ENCODE data around the gene DNAI1. TPM values are rescaled to one million over a fixed set of nuclear protein-coding genes. Genes with fewer than 3 reads are reported as not detected.

DNAI1 gene
- total RNA-seq, 1 experiment from 2014 or later, result not detected

- DNase-seq (ENCODE audit: low read depth), result no peak
These were observed 31.8 kb downstream of the DNAI1 start for GRCh38 chr9:34490360-34490759.

- no peak for DNase-seq (ENCODE audit: low read depth)
These were observed 32.2 kb downstream of the DNAI1 start for GRCh38 chr9:34490760-34491159.

GRCh38 chr9:34491596-34491995 lies 33.0 kb downstream of the DNAI1 start:
- DNase-seq (ENCODE audit: low read depth), result no peak

DNA sequence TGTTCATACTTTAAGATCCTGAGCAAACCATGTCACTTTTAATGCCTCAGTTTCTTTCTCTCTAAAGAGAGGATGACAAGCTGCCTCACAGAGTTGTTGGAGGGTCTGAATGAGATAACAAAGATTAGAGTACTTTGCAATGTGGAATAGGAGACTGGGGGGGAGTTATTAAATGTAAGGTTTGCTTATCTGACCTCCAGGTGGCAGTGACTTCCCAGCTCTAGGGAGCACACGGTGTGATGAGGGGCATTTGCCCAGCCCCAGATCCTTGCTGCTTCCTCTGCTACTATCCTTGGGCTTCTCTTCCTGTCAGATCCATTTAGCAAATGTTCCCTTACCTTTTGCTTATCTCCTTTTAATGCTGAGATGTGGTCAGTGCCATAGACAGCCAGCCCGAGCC lies 33.4 kb downstream of the DNAI1 start:
- no peak for DNase-seq (ENCODE audit: low read depth)

GRCh38 chr9:34493972-34494535 lies 35.4 kb downstream of the DNAI1 start:
- peak; percentile 51 for DNase-seq (ENCODE audit: low read depth)

GRCh38 chr9:34496149-34496712 lies 37.6 kb downstream of the DNAI1 start:
- peak; percentile 46 for DNase-seq (ENCODE audit: low read depth)

GRCh38 chr9:34498553-34498952 lies 39.9 kb downstream of the DNAI1 start:
- DNase-seq (ENCODE audit: low read depth), result no peak

DNA sequence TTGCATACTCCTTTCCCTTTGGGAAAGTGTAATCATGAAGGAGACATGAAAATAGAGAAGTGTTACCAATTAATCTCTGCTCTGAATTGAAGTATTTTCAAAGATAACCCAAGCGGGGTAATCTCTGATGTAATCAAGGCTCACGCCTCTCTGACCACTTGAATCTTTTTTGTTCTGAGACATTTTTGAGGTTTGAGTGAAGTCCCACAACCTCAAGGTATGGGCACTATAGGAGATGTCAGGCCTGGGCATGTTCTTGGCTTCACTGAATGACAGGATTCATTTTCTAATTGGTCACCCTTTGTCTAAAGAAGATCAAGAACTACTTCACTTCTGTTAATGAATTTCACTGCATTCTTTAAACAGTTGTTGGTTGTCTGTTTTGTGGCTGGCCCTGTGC lies 40.5 kb downstream of the DNAI1 start:
- DNase-seq (ENCODE audit: low read depth), result no peak

DNA sequence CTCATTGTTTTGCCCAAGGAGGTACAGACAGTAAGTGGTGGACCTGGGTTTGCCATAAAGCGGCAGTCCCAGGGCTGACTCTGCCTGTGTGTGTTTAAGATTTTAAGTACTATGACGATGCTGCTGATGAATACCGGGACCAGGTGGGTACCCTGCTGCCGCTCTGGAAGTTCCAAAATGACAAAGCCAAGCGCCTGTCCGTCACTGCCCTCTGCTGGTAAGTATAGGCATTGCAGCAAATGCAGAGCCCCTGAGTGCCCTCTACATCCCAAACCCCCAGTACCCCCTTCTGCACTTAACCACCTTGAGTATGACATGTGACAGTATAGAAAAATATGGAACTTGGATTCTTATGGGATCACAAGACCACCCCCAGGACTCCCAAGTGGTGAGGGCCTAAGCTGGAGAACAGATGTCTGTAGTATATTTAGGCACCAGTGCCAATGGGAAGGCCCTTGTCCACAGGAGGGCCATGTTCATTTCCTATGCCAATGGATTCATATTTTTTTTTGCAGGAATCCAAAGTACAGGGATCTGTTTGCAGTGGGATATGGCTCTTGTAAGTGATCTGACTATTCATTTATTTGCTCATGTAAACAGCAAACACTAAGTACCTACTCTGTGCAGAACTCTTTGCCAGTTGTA lies 42.1 kb downstream of the DNAI1 start:
- peak; percentile 62 for DNase-seq (ENCODE audit: low read depth)

- DNase-seq (ENCODE audit: low read depth), result no peak
These were observed 42.8 kb downstream of the DNAI1 start for GRCh38 chr9:34501372-34501771.

- DNase-seq (ENCODE audit: low read depth), result peak; percentile 41
These were observed 43.4 kb downstream of the DNAI1 start for GRCh38 chr9:34501889-34502425.

DNA sequence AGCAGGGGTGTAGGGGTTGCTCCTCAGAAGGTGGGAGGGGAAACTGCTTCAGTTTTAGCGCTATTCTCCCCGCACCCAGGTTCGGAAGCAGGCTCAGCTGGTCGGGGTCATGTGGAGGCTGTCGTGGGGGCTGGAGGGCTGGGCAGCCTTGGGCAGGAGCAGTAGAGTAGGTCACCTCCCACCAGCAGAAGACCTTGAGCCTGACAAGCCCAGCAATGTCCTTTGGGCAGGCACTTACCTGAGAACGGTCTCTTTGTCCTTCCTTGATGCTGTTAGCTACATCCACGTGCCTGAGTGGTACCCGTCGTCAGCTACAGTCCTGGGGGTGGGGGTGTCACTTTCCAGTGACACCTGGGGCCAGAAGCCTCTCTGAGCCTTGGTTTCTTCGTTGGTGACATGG lies 43.9 kb downstream of the DNAI1 start:
- no peak for DNase-seq (ENCODE audit: low read depth)

GRCh38 chr9:34502891-34503290 lies 44.3 kb downstream of the DNAI1 start:
- DNase-seq (ENCODE audit: low read depth), result no peak

GRCh38 chr9:34503406-34503805 lies 44.8 kb downstream of the DNAI1 start:
- DNase-seq (ENCODE audit: low read depth), result no peak

- no peak for DNase-seq (ENCODE audit: low read depth)
These were observed 46.9 kb downstream of the DNAI1 start for GRCh38 chr9:34505370-34506120.

- no peak for DNase-seq (ENCODE audit: low read depth)
These were observed 48.0 kb downstream of the DNAI1 start for GRCh38 chr9:34506623-34507022.

DNA sequence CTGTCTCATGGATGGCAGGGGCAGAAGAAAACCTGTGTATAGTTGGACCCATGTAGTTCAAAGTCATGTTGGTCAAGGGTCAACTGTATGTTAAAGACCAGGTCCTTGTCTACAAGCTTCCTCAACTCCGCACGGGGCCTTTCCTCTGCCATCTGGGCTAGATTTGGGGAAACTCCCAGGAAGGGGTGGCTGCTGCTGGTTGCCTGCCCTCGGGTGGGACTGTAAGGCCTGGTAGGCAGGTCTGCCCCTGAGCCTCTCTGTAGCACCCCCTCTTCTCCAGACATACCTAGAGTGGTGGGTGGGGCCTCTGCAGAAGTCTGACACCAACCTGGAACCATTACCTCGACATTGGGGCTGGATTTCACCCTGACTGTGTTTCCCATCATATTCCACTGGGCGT lies 49.0 kb downstream of the DNAI1 start:
- no peak for DNase-seq (ENCODE audit: low read depth)

GRCh38 chr9:34507966-34508365 lies 49.4 kb downstream of the DNAI1 start:
- no peak for DNase-seq (ENCODE audit: low read depth)

DNA sequence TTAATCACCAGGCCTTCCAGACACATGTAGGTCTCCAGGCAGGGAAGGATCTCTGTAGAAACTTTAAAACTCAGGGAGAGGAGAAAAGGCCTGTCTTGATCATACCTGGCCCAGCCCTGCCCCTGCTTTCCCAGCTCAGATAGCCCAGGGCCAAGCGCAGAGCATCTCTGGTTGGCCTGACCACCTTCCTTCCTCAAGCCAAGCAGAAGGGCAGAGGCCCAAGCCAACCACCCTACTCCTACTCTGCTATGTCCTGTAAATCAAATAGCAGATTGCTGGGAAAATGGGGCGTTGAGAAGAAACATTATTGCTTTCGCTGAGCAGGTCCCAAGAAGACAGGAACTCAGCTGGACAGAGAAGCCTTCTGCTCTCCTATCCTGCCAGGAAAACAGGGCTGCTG lies 49.9 kb downstream of the DNAI1 start:
- no peak for DNase-seq (ENCODE audit: low read depth)

GRCh38 chr9:34508951-34509350 lies 50.3 kb downstream of the DNAI1 start:
- no peak for DNase-seq (ENCODE audit: low read depth)

DNA sequence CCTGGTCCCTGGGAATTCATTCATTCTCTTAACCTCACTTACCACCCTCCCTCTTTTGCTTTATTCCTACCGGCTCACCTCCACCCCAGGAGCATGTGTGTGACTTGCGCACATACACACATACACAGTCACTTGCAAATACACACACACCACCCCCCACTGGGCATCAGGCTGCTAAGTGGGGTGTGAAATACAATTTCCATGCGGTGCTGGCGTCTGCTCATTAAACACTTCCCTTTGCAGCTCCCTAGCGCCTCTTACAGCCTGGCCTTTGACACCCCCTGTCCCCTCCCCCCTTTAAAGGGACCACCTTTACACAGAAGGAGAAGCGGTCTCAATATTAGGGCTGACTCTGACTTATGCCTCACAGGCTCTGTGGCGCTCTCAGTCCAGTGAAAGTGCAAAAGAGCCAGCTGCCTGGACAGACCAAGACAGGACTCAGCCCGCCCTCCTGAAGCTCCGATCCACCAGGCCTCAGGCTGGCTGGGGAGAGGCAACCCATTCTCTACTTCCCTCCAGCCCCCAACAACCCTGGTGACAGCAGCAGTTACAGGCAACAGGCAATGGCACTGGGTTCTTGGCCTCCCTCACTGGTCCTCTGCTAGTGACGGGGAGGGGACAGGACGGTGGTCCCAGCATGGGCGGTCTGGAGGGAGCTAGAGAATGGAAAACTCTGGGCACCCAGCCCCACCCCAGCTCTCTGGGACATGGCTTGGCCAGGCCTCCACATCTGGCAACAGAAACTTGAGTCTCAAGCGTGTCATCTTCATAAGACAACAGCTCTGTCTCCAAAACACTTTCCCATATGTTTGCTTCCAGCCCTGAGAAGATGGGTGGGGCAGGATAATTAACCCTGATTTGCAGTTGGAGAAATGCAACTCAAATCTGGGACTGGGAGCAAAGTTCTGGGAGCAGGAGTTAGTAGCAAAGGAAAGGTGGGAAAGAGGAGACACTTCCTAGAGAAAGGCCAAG lies 52.2 kb downstream of the DNAI1 start:
- DNase-seq (ENCODE audit: low read depth), result no peak
